SH-SY5Y (cell line): ENCODE results near the gene GDPD1.

Experiments used
- GATA2 ChIP-seq: IDR thresholded peaks from 2 replicates; pipeline ENCODE4 v1.6.1; 2011; ENCODE audit warnings: mild to moderate bottlenecking, low read depth, low read length
- GATA3 ChIP-seq: IDR thresholded peaks from 2 replicates; pipeline ENCODE4 v1.6.1; 2011; ENCODE audit warnings: low read depth, mild to moderate bottlenecking, low read length, moderate library complexity

The GDPD1 gene

DNA sequence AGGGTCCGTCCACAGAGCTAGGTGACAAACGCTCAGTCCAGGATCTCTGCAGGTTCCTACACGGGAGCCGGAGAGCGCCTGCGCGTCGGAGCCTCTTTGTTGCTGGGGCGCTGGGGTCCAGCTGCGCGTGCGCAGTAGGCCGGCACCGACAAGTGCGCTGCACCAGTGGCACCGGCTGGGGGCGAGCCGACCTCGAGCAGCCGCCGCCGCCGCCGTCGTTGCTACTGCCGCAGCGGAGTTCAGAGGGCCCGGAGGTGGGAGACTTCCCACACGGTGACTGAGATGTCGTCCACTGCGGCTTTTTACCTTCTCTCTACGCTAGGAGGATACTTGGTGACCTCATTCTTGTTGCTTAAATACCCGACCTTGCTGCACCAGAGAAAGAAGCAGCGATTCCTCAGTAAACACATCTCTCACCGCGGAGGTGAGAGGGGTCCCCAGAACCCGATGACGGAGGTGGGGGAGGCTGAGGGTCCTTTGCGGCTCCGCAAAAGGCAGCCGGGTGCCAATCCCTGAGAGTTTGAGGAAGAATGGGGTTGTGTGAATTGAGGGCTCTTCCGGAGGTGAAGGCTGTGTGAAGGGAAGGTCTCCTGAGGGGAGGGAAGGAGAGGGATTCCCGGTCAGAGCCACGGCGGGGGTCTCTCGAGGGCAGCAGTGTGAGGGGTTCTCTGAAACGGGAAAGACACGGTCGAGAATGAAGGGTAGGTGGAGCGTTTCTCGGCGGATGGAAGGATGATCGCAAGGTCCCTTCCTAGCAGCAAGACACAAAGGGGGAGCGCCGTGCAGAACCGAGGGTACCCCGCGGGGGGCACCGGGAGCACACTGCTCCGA, at the start of gene GDPD1:
Gene GDPD1 (plus strand): TSS at position 184 of the 831 bp plus-strand sequence. CDS start 99 bp downstream, at position 283.
- TF ChIP-seq GATA2 (no peak), GATA3 (no peak)

DNA sequence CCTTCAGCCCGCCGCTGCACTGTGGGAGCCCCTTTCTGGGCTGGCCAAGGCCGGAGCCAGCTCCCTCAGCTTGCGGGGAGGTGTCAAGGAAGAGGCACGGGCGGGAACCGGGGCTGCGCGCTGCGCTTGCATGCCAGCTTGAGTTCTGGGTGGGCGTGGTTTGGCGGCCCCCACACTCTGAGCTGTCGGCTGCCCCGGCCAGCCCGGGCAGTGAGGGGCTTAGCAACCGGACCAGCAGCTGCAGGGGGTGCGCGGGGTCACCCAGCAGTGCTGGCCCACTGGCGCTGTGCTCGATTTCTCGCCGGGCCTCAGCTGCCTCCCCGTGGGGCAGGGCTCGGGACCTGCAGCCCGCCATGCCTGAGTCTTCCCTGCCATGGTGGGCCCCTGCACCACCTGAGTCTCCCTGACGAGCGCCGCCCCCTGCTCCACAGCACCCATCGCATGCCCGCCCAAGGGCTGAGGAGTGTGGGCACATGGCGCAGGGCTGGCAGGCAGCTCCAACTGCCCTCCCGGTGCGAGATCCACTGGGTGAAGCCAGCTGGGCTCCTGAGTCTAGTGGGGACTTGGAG, 47.8 kb upstream of the GDPD1 start:
- TF ChIP-seq GATA2 (no peak), GATA3 (no peak)

DNA sequence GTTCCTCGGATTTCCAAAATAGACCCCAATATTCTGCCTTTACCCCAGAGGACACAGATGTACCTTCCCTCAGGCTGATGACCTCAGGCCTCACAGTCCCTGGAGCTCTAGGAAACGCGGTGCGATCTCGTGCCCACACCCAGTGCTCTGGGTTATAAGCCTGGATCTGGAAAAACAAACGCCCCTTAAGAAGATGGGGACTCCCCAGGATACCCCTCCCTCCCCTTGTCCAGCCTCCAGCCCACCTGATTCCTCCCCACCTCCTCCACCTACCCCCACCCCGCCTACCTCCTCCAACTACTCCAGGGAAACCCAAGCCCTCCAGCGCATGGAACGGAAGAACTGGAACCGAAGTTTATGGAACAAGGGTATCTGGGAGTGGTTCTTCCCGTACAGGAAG, 45.6 kb upstream of the GDPD1 start:
- no peak for TF ChIP-seq GATA3
- TF ChIP-seq GATA2 = no peak

DNA sequence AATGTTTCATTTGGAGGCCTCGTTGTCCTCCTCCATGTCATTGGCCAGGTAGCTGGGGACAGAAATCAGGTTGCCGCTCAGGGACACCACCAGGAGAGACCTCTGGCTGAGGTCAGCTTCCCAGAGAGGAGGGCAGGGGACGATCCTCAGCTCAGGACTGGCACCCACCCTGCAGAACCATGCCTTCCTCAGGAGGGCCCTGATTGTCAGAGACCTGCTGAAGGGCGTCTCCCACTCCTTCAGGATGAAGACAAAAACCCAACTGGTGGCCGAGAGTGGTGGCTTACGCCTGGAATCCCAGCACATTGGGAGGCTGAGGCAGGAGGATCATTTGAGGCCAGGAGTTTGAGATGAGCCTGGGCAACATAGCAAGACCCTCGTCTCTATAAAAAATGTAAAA, 45.2 kb upstream of the GDPD1 start:
- TF ChIP-seq GATA2 (no peak), GATA3 (no peak)

DNA sequence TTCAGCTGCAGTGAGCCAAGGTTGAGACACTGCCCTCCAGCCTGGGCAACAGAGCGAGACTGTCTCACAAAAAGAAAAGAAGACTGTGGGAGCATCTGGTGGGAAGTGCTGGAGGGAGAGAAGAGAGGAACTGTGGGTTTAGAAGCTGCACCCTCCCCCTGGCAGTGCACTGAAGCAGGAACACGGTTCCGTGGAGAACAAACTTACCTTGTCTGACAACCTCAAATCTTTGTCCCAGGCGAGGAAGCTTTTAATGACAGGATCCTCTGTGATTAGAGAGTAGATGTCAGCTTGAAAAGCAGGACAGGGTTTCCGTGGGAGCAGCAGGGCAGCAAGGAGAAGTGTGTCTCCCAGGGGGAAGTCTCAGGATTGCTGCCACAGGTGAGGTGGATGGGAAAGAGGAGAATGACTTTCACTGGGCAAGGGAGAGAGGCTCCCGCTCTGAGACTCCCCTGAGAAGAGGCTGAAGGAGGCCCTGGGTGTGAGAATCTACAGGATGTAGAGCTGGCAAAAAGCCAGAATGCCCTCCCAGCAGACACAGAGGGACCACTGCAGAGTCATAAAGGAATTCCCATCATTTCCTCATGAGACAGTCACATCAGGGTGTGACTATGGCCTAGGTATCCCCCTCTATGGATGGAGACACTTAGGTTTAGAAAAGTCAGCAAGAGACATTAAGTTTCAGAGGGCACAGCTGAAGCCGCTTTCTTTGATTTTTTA, 41.9 kb upstream of the GDPD1 start:
- TF ChIP-seq GATA3 (no peak), GATA2 (no peak)

DNA sequence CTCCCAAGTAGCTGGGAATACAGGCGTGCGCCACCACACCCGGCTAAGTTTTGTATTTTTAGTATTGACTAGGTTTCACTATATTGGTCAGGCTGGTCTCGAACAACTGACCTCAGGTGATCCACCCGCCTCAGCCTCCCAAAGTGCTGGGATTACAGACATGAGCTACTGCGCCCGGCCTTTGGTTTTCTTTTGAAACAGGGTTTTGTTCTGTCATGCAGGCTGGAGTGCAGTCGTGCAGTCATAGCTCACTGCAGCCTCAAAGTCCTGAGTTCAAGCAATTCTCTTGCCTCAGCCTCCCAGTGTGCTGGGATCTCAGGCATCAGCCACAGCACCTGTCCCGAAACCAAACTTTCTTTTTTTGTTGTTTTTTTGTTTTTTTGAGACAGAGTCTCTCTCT, 39.7 kb upstream of the GDPD1 start:
- TF ChIP-seq GATA2 (no peak), GATA3 (no peak)

DNA sequence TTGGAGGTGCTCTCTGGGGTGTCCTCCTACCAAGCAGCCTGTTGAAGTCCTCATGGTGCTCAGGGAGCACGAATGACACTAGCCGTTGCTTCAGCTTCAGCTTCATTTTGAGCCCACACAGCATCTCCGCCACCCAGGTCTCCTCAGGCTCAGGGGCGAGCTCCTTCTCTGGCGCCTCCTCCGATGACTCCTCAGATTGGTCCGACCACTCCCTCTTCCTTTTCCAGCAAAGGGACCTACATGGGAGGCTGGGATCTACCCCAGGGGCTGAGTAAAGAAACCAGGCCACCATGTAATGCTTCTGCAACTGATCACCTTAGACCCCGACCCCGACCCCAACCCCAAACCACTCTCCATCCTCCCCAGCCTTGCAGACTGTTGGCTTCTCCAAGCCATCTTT, 38.8 kb upstream of the GDPD1 start:
- TF ChIP-seq GATA2 = no peak

DNA sequence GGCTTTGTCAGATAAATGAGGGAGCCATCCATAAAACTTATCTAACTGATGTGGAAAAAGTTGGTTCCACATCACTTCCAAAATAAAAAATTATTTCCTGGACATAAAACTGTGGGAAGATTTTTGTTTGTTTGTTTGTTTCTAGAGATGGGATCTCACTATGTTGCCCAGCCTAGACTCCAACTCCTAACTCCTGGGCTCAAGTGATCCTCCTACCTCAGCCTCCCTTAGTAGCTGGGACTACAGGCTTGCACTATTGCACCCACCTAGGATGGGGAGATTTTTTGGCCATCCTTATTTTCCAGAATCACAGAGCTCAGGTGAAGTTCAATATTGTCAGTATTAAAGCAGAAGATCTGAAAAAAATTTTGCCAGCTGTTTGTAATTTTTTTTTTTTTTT, 34.3 kb upstream of the GDPD1 start:
- no peak for TF ChIP-seq GATA3
- no peak for TF ChIP-seq GATA2

DNA sequence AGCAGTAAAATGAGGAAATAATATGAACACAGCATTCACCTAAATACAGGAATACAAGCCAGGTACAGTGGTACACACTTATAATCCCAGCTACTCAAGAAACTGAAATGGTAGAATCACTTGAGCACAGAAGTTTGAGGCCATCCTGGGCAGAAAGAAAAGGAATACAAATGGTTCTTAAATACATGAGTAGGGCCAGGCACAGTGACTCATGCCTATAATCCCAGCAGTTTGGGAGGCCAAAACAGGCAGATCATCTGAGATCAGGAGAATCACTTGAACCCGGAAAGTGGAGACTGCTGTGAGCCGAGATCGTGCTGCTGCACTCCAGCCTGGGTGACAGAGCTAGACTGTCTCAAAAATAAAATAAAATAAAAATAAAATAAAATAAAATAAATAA, 33.5 kb upstream of the GDPD1 start:
- TF ChIP-seq GATA3 (no peak), GATA2 (no peak)

DNA sequence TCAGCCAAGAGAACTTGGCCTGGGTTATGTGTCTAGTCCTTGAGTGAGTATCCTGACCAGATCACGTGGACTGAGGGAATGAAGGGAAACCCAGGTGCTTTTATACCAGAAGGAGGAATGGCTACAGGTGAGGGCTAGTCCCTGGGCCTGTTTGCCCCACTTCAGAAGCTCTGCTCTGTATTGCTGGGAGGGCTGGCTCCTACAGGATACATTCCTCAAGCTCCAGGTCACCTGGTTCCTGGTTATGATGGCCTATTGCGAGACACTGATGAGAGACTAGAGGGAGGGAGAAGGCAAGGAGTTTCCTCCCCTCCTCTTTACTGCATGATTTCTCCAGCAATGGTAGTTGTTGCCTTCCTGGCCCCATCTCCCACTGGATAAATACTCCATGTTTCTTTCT, 29.5 kb upstream of the GDPD1 start:
- TF ChIP-seq GATA2 (no peak), GATA3 (no peak)

DNA sequence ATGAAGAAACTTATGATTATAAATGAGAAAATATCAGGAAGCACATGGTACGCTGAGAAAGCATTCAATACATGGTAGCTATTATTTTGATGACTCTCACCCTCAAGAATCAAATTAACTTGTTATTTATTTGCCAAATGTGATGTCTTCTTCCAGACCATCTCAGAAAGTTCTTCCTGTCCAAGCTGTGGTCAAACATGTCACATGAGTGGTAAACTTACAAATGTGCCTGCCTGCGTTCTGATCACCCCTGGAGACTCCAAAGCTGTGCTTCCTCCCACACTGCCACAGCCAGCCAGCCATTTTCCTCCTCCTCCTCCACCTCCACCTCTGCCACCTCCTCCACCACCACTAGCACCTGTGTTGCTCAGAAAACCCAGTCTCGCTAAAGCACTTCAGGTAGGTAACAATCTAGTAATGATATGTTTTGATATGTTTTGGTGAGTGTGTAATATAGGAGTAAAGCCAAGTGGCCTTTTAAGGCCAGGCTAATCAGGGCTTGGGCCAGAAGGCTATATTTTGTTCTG, 26.9 kb upstream of the GDPD1 start:
- TF ChIP-seq GATA2 (no peak), GATA3 (no peak)

DNA sequence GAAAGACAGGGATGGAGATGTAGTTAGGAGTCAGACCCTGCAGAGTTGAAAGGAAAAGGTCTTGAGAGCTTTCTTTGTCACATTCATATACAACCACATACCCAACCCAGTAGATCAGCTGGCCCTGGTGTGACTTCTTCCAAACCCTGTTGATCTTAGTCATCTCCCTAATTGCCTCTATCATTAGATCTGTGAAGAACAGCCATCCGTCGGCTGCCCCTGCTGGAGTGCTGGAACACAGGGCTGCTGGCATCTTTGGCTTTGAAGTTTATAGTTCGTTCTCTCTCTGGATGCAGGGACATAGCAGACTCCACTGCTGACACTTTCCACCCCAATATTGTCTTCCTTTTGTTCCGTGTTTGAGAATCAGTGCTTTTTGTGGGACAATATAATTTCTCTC, 20.9 kb upstream of the GDPD1 start:
- TF ChIP-seq GATA2 = no peak
- TF ChIP-seq GATA3 = no peak

DNA sequence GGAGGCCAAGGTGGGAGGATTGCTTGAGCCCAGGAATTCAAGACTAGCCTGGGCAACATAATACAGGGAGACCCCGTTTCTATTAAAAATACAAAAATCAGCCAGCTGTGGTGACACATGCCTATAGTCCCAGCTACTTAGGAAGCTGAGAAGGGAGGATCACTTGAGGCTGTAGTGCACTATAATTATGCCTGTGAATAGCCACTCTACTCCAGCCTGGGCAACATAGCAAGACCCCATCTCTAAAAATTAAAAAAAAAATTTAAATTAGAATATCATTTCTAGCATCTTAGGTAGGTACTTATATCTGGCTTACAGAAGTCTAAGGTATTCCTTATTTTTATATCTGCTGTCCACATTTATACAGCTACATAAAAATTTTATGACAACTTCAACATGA, 18.0 kb upstream of the GDPD1 start:
- TF ChIP-seq GATA2 (no peak), GATA3 (no peak)

DNA sequence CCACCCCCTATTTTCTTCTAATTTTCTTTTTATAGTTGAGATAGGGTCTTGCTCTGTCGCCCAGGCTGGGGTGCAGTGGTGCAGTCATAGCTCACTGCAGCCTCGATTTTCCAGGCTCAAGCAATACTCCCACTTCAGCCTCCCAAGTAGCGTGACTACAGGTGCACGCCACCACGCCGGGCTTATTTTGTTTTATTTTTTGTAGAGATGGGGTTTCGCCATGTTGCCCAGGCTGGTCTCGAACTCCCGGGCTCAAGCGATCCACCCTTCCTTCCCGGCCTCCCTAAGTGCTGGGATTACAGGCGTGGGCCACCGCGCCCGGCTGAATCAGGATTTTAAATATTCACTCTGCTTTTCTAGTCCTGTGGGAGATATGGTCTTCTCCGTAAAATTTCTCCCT, 941 bp upstream of the GDPD1 start:
- TF ChIP-seq GATA2 = no peak
- TF ChIP-seq GATA3 = no peak

DNA sequence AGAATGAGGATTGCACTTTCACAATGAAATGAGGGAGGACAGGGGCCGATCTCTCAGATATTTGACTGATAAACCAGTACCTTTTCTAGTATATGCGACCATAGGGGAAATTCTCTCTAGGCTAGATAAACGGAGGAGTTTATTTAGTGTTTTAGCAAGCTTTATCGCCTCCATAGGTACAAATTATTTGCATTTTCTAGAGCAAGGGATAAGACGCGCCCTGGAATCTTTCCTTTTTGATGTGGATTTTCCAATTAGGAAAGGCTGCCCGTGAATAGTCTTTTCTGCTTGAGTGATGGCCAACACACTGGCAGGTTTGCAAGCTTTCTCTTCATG, 351 bp upstream of the GDPD1 start:
- TF ChIP-seq GATA3 (no peak), GATA2 (no peak)
